NCI-H526 treated with DMSO at 0.1 percent for 48 hours (cell line): ENCODE results near the gene PTPRM.

Experiments
- DNase-seq: peaks from one replicate; lab custom pipeline; 2025; lab: John Stamatoyannopoulos, UW

PTPRM gene

DNA sequence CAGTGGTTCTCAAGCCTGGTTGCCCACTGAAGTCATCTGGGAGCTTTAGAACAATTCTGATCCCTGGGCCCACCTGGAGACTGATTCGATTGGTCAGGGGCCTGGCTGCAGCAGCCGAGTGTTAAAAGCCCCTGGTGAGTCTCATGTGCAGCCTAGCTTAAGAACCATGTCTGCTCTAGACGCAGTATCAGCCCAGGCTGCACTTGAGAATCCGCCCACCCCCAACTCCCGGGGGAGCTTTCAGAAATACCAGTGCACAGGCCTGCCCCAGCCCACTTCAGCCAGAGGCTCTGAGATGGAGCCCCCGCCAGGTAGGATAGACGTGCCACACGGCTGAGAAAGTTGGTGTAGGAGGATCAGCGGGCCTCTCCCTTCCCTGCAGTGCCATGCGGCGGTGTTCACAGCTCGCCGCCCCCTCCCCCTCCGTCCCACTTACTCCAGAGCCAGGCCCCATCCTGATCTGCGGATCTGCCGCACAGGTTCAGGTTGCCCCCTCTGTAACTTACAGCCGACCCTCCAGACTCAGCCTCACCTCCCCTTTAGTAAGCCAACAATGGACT is 833.2 kb downstream of the PTPRM start:
- DNase-seq = no peak

DNA sequence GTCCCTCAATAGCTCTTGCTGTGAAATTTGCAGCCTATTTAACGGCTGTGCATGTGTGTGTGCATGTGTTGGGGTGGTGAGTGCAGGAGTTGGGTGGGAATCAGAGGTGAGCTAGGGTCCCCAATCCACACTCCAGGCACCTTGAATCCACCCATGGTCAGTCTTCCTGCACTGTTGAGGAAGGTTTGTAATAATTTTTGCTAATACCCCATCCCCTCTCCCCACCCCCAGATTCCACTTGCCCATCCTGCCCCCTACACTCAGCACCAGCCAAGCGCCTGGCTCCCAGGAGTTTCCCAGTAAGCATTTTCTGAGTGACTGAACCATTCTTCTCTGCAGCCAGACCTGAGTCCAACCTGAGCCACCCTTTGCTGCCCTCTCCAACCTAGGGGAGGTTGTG is 833.7 kb downstream of the PTPRM start:
- no peak for DNase-seq

DNA sequence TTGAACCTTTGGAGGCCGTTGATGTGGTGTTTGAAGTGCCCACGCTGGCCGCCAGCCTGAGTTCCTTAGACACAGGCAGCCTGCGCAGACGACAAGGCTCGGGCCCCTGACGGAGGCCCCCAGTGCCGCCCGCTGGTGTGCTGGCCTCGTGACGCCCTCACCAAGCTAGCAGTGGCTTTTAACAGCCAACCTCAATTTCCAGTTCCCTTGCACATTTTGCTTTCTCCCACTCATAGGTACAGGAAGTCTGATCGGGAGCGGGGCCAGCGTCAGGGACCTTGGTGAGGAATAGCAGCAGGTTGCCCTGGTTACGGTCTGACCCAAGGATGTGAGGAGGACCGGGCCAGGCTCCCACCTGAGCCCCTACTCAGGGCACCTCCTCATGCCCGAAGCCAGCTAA is 834.5 kb downstream of the PTPRM start:
- no peak for DNase-seq

DNA sequence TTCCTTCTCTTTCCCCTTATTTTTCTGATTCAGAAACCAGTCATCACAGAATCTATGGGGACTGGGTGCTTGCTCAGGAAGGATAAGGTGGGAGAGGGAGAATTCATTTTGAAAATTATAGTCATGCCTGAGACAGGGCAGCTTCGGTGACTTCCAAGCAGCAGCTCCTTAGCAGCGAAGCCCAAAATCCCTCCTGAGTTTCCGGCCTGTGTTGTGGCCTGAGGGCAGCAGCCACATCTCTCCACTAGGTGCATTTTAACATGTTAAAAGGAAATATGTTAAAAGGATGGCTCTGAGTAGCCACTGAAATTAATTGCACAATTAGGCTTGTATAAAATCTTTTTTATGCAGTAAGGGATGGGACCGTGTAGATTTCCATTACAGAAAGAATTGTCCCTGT is 835.1 kb downstream of the PTPRM start:
- DNase-seq = no peak

DNA sequence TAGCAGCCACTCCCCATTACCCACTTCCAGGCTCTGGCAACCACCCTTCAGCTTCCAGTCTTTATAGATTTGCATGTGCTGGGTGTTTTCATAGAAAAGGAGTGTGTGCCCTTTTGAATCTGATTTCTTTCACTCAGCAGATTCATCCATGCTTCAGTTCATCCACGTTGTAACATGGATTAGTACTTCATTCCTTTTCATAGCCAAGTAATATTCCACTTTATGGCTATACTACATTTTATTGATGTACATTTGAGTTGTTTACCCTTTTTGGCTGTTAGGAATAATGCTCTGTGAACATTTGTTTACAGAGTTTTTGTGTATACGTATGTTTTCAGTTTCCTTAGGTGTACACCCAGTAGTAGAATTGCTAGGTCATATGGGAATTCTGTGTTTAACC is 836.6 kb downstream of the PTPRM start:
- DNase-seq = no peak

DNA sequence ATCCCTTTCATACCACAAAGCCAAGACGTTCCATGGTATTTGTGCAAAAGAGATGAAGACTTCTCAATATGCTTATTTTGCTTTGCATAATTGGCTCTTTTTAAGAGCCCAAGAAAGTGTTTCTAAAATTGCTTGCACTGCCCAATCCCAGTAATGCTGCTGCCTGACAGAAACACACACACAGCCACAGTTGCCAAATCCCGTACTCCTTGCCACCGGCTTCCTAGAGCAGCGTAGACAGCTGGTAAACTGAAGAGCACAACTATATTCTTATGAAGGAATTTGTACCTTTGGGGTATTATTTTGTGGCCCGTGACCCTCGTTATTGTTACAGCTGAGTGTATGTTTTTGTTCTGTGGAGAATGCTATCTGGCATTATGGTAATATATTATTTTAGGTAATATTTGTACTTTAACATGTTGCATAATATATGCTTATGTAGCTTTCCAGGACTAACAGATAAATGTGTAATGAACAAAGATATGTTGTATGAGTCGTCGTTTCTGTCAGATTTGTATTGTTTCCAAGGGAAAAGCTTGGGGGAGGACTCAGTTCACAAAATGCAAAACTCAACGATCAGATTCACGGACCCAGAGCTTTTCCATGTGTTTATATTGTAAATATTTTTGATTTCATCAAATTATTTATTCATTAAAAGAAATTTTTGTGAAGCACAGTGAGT is 839.2 kb downstream of the PTPRM start:
- no peak for DNase-seq

DNA sequence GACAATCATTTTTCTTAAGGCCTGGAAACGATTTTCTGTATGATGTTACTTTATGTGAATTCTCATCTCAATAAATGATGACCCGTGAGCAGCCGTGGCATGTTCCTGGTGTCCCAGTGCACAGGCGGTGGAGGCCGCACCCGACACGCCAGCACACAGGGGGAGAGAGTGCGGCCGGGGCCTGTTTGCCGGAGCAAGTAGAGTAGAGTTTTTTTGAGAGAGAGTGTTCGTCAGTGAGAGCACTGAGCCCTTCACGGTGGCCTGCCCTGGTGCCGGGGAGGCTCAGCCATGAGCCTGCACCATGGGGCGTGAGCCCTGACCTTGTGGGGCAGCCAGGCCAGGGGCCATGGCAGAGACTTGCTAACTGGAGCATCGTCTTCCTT is 839.7 kb downstream of the PTPRM start:
- DNase-seq = no peak

DNA sequence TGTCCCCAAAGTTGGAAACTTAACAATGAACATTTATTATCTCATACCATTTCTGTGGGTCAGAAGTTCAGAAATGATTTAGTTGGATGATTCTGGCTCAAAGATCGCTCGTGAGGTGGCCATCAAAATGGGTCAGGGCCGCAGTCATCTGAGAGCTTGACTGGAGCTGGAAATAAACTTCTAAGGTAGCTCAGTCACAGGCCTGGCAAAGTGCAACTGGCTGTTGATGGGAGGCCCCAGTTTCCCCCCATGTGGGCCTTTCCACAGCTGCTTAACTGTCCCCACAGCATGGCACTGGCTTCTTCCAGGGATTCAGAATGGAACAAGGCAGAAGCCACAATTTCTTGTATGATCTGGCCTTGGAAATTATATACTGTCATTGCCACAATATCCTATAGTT is 842.0 kb downstream of the PTPRM start:
- DNase-seq = no peak

DNA sequence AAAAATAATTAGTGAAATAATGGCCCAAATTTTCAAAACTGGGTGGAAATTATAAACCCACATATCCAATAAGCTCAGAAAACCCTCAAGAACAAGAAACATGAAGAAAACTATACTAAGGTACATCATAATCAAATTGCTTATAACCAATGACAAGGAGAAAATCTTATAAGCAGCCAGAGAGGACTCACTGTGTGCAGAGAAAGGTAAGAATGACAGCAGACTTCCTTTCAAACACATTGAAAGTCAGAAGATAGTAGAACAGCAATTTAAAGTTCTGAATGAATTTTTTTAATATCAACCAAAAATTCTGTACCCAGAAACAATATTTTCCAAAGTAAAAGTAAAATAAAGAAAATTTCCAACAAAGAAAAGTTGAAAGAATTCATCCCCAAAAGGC is 844.4 kb downstream of the PTPRM start:
- no peak for DNase-seq

DNA sequence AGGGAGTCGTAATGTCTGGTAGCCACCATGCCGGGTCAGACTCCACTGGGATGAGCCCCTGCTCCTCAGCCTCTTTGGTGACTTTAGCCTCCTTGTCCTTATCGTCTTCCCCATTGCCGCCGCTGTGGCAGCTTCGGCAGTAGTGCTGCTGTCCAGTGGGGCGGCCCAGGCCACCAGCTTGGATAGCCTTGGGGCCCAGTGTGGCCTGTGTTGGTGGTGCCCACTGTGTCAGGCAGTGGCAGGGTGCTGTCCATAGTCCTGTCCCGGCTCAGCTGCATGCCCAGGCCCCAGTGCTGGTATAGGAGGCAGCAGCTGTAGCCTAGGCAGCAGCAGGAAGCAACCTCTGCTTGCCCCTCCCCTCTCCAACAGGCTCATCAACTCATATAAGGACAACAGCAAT is 845.0 kb downstream of the PTPRM start:
- DNase-seq = no peak

DNA sequence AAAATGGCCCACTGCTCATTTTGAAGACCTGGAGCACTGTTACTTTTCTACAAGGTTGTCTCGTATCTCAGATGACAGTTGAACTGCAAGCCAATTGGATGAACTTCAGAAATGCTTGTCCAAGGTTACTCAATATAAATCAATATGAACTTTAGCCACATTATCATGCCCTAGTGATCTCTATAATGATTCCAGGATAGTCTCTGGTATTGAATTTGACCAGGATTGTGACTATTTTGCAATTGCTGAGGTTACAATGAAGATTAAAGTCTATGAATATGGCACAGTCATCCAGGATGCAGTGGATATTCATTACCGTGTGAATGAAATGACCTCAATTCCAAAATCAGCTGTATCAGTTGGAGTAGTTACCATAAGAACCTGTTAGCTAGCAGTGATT is 846.1 kb downstream of the PTPRM start:
- DNase-seq = no peak

DNA sequence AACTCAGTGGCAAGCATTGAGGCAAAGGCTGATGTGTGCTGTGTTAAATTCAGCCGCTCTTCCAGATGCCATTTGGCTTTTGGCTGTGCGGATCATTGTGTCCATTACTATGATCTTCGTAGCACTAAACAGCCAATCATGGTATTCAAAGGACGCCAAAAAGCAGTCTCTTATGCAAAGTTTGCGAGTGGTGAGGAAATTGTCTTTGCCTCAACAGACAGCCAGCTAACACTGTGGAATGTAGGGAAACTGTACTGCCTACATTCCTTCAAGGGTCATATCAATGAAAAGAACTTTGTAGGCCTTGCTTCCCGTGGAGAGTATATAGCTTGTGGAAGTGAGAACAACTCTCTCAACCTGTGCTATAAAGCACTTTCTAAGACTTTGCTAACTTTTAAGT is 846.6 kb downstream of the PTPRM start:
- no peak for DNase-seq

DNA sequence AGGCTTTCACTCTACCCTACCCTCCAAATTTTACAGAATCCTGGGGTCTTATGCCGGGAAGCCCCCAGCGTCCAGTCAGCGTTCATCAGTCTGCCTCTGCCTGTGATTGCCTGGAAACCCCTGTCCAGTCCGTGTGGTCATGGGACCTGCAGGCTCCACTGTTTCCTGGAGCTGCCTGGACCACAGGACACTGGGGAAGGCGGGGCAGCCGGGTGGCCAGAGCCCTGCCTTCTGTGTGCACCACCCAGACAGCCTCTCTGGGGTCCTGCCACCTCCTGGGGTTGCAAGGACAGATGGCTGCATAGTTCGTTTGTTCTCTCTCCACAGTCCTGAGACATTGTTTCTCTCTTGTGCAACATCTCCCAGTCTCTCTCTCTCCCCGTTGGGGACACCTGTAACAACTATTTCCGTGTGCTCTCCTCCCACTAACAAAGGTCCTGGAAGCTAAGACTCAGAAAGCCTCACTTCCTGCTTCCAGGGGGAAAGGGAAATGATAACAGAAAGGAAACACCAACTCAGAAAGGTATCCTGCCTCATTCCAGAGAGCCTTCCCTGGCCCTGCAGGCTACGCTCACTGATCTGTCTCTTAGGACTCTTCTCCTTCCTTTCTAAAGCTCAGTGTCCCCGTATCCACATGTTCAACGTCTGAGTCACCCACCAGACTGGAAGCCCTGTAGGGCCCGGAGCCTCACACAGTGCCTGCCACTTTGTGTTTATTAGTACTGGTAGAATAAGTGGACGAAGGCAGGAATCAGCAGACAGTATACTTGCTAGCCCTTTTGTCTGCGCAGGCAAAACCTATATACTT is 849.3 kb downstream of the PTPRM start:
- DNase-seq = no peak

DNA sequence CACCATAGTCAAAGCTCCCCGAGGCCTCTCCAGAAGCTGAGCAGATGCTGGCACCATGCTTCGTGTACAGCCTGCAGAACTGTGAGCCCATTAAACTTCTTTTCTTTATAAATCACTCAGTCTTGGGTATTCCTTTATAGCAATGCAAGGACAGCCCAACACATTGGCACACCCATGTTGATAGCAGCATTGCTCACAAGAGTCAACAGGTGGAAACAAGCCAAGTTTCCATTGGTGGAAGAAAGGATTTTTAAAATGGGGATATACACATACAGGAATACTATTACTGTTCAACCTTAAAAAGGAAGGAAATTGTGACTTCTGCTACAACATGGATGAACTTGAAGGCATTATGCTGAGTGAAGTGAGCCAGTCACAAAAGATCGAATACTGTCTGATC is 855.3 kb downstream of the PTPRM start:
- DNase-seq = no peak

DNA sequence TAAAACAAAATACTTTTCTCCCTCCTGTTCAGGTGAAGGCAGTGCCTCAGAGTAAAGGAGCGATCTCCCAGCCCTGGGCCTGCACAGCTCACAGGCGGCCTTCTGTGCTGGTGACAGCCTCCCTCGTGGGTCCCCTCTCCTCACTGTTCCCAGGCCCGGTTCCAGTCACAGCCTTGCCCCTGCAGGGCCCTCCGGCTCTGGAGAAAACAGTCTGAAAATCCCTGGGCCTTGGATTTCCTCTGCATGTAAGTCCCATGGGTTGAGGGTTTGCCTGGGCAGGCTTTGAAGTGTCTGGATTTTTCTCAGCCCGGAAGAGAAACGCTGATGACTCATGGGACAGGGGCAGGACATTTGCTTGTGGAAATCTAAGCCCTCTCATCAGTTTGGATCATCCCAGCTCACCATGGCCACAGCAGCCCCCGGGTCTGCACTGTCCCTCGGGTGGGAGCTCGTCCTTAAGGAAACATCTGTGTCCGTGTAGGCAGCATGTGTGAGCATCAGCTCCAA is 856.0 kb downstream of the PTPRM start:
- DNase-seq = no peak

DNA sequence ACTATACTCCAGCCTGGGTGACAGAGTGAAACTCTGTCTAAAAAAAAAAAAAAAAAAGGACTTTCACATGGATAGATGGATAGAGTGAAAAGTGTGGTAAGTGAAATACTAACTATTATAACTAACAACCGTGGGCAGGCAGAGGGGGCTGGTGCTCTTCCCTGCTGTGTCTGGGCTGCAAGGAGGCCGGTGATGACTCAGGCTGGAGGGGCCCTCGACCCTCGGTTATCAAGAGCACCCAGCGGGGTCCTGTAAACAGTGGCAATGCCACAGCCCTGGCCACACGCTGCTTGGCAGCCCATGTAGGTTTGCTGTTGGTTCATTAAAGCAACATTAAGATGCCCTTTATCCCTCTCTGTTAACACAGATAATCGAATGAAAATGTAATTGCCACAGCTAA is 857.4 kb downstream of the PTPRM start:
- no peak for DNase-seq

DNA sequence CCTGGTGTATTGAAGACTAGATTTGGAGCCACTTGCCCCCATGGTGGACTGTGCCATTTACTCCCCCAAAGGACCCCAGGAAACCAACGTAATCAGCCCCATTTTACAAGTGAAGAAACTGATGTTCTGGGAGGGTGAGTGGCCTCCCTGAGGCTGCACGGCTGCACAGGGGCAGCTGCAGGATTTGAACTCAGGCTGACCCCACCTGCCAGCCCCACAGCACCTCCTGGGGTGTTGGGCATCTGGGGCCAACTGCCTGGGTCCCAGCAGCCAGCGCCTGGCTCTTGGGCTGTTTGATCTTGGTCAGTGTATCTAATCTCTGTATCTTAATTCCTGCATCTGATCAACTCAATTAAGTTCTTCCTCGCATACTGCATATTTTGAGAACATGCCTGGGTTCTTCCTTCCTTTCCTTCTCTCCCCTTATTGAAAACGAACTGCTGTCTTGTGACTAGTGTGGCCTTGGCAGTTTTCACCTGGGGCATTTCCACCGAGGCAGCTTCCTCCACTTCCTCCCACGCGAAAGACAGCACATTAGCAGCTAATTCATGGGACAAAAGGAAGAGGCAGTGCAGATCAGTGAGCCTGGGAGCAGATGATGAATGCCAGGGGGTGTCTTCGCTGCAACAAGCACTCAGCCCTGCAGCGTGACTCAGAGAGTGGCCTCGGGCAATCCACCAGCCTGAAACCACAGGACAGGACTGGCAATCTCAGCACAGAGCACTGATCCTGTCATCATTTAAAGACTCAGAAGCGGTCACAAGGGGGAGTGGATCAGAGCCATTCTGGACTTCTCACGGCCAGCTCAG is 858.0 kb downstream of the PTPRM start:
- DNase-seq = no peak

DNA sequence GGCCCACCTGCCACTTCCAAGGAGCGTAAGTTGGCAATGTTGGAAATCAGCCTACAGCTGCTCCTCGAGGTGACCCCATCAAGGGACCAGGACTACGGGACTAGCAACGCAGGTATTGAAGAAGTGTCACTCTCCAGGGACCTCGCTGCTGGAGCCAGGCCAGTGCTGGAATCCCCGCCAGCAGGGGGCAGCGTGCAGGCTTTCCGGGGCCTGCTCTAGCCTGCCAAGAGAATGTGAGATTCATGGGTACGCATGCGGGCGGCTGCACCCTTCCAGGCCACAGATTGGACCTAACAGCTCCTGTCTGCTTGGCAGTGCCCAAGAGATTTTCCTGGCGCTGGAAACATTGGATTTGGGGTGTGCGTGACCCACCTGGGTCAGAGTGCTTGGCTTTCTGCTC is 859.3 kb downstream of the PTPRM start:
- no peak for DNase-seq

DNA sequence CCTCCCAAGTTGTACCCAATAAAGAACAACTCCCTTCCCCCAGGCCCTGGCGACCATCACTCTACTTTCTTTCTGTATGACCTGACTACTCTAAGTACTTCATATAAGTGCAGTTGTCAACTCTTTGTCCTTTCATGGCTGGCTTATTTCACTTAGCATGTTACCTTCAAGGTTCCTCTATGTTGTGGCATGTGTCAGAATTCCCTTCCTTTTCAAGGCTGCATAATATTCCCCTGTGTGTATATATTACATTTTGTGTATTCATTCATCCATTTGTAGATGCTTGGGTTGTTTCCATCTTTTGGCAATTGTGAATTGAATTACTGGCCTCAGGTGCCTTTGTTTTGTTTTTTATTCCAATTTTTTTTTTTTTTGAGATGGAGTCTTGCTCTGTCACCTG is 860.2 kb downstream of the PTPRM start:
- no peak for DNase-seq

DNA sequence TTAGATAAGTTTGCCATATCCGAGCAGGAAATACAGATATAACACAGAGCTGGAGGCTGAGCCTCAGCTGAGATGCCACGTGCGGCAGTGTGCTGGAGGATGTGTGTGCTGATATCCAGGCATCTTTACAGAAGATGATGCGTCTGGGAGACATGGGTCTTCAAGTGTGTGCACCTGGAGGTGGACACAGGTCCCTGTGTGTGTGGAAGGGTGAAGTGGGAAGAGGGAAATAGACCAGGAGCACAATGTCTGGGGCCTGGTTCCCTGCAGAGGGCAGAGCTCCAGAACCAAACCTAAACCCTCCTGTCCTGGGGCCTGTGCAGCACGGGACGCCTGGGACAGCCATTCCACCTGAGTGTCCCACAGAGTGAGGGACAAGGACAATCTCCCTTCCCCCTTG is 861.8 kb downstream of the PTPRM start:
- DNase-seq = no peak

DNA sequence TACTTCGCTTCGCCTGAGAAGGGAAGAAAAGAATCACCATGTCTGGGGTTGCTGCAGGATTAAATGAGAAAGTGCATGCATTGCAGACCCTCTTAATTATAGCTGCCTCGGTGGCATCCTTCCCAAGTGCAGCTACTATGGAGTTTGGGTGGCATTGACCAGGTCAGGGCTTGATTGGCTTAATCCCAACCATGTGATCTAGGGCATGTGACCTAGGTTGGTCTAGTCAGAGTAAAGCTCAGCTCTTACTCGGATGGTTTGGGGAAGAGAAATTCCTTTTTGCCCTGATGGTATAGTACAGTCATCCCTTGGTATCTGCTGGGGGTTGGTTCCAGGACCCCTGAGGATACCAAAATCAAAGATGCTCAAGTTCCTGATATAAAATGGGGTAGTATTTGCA is 863.9 kb downstream of the PTPRM start:
- DNase-seq = no peak

DNA sequence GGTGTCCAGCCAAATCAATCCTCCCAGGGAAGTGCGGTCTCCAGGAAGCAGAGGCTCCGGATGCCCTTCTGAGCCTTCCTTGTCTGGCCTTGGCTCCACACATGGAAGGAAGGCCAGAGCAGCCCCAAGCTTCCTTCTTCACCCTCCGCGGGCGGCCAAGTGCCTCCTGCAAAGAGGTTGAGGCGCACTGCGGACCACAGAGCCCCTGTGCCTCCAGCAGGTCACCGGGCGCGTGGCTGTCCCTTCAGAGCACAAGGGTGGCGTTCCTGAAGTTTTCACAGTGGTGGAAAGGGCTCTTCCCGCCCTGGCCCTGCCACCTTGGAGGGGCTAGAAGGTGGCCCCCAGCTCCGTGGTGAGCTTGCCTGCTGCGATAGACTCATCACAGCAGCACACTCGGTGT is 866.2 kb downstream of the PTPRM start:
- DNase-seq = no peak

DNA sequence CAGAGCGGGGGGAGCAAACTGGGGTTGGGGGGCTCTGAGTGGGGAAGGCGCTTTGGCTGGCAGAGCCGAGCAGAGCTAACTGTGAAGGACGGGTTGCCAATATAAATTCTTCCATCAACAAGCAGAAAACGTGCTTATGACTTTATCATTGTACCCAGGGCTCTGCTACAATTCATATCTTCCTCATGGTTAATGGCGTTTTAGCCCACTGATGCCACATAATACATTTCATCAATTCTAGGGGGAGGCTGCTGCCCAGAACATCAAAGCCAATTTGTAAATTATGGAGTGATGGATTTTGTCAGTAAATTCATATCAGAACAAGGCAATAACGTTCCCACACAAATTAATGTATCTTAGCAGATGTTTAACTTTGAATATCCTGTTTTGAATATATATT is 866.7 kb downstream of the PTPRM start:
- no peak for DNase-seq
